Activated gamma-delta T cell treated with Interleukin-2 at 50 U/mL for 16 hours (primary cell): ENCODE data around the gene PTCRA.
"Not testable (repeated sequence)": the region's sequence is repeated elsewhere in the genome, so short reads cannot be mapped to it uniquely, and the experiment has no call there.

Experiments
- DNase-seq: peaks from one replicate; pipeline ENCODE4 v3.0.0-alpha.2; 2020

Gene PTCRA

GRCh38 chr6:42915732-42916131 is at the start of gene PTCRA:
Gene PTCRA (plus strand): TSS chr6:42916053. CDS start chr6:42916070, 17 bp downstream.
- no peak for DNase-seq

GRCh38 chr6:42870145-42870936 is 45.5 kb upstream of the PTCRA start:
- no peak for DNase-seq

GRCh38 chr6:42871711-42872110 is 44.1 kb upstream of the PTCRA start:
- DNase-seq = no peak

- DNase-seq = no peak
Observed at GRCh38 chr6:42873313-42873712, 42.5 kb upstream of the PTCRA start.

- DNase-seq = no peak
Observed at GRCh38 chr6:42877695-42878094, 38.2 kb upstream of the PTCRA start.

GRCh38 chr6:42879372-42880239 is 36.2 kb upstream of the PTCRA start, which contains the start of gene RPL7L1:
Gene RPL7L1 (plus strand): TSS chr6:42879616. CDS start chr6:42879911, 295 bp downstream.
- DNase-seq = peak; percentile 79

GRCh38 chr6:42880240-42880817 is 35.5 kb upstream of the PTCRA start:
- not testable (repeated sequence) for DNase-seq

GRCh38 chr6:42880871-42881270 is 35.0 kb upstream of the PTCRA start:
- DNase-seq = not testable (repeated sequence)

- no peak for DNase-seq
Observed at GRCh38 chr6:42885702-42886101, 30.2 kb upstream of the PTCRA start.

GRCh38 chr6:42888201-42888600 is 27.7 kb upstream of the PTCRA start:
- not testable (repeated sequence) for DNase-seq

- DNase-seq = no peak
Observed at GRCh38 chr6:42889815-42890214, 26.0 kb upstream of the PTCRA start.

GRCh38 chr6:42890311-42891198 is 25.3 kb upstream of the PTCRA start:
- DNase-seq = peak; percentile 90

- DNase-seq = no peak
Observed at GRCh38 chr6:42891199-42891722, 24.6 kb upstream of the PTCRA start.

GRCh38 chr6:42894041-42894828 is 21.6 kb upstream of the PTCRA start:
- DNase-seq = not testable (repeated sequence)

GRCh38 chr6:42896178-42896719 is 19.6 kb upstream of the PTCRA start:
- DNase-seq = no peak

- peak; percentile 76 for DNase-seq
Observed at GRCh38 chr6:42898891-42899361, 16.9 kb upstream of the PTCRA start.

GRCh38 chr6:42899871-42900270 is 16.0 kb upstream of the PTCRA start:
- DNase-seq = no peak

- DNase-seq = peak; percentile 71
Observed at GRCh38 chr6:42901538-42901957, 14.3 kb upstream of the PTCRA start.

GRCh38 chr6:42902429-42903263 is 13.2 kb upstream of the PTCRA start:
- not testable (repeated sequence) for DNase-seq

- DNase-seq = no peak
Observed at GRCh38 chr6:42904467-42904866, 11.4 kb upstream of the PTCRA start.
